OCI-LY7 (cell line): ENCODE measurements around the gene FFAR2. TPM values are rescaled to one million over a fixed set of nuclear protein-coding genes. Genes with fewer than 3 reads are reported as not detected.
A peak's percentile ranks its signal among the peaks of the same experiment; 100 is the strongest.

ENCODE experiments used
- BruUV-seq: library from RNA; stranded (reverse); fragments of 400-500 nt; replicated peaks from 2 replicates; lab custom pipeline; 2021; lab: Mats Ljungman, UMichigan
- CTCF ChIA-PET: fragments of 300-600 bp; sonication (Branson Sonifier 250); formaldehyde crosslinking; loops from one replicate; lab custom pipeline; 2022; ENCODE audit warnings: antibody characterized with exemption; ENCODE audit not compliant: unreplicated experiment; lab: Charles Lee
- POLR2A ChIA-PET: fragments of 300-600 bp; sonication (Branson Sonifier 250); formaldehyde crosslinking; loops from one replicate; lab custom pipeline; 2022; ENCODE audit warnings: antibody characterized with exemption; lab: Charles Lee
- DNase-seq: peaks from one replicate; pipeline ENCODE4 v3.0.0-alpha.2; 2015; ENCODE audit warnings: low spot score
- H2AFZ ChIP-seq: fragments of 200-600 bp; sonication (generic), shearing (Covaris generic); 2 replicates; pipeline ENCODE4 v1.6.1; 2014; ENCODE audit warnings: mild to moderate bottlenecking, antibody characterized with exemption, low read length, moderate library complexity
- H3K27ac ChIP-seq: fragments of 200-600 bp; sonication (generic); 2 replicates; pipeline ENCODE4 v1.5.1; 2014; ENCODE audit warnings: mixed run types, low read depth, mild to moderate bottlenecking, moderate library complexity, low read length, inconsistent platforms; ENCODE audit not compliant: poor library complexity, severe bottlenecking
- H3K36me3 ChIP-seq: fragments of 200-600 bp; sonication (generic); 2 replicates; pipeline ENCODE4 v1.6.1; 2014; ENCODE audit warnings: mild to moderate bottlenecking, antibody characterized with exemption, low read length, moderate library complexity, mixed read lengths; ENCODE audit not compliant: insufficient read depth
- H3K4me1 ChIP-seq: fragments of 200-600 bp; sonication (generic); 2 replicates; pipeline ENCODE4 v1.5.1; 2014; ENCODE audit warnings: mild to moderate bottlenecking, low read length; ENCODE audit not compliant: insufficient read depth, poor library complexity, severe bottlenecking
- H3K4me2 ChIP-seq: fragments of 200-600 bp; sonication (generic); 2 replicates; pipeline ENCODE4 v1.6.1; 2014; ENCODE audit warnings: mild to moderate bottlenecking, low read length
- H3K4me3 ChIP-seq: fragments of 200-600 bp; sonication (generic); 2 replicates; pipeline ENCODE4 v1.5.1; 2014; ENCODE audit warnings: mild to moderate bottlenecking, low read depth, low read length; ENCODE audit not compliant: poor library complexity, severe bottlenecking
- H3K79me2 ChIP-seq: fragments of 200-600 bp; sonication (generic); 2 replicates; pipeline ENCODE4 v1.6.1; 2016; ENCODE audit warnings: low read depth, mild to moderate bottlenecking, low read length, moderate library complexity, mixed read lengths; ENCODE audit not compliant: insufficient read depth
- H3K9me2 ChIP-seq: fragments of 200-600 bp; sonication (generic); 2 replicates; pipeline ENCODE4 v1.6.1; 2016; ENCODE audit warnings: mild to moderate bottlenecking, low read length, mixed read lengths; ENCODE audit not compliant: insufficient read depth
- H3K9me3 ChIP-seq: fragments of 200-600 bp; sonication (generic); 2 replicates; pipeline ENCODE4 v1.6.1; 2014; ENCODE audit warnings: mild to moderate bottlenecking, mixed run types, low read length, mixed read lengths
- H4K20me1 ChIP-seq: fragments of 200-600 bp; sonication (generic); 2 replicates; pipeline ENCODE4 v1.6.1; 2014; ENCODE audit warnings: mild to moderate bottlenecking, antibody characterized with exemption, low read length, moderate library complexity, mixed read lengths; ENCODE audit not compliant: insufficient read depth
- EZH2phosphoT487 ChIP-seq: fragments of 200-600 bp; sonication (generic); IDR thresholded peaks from 2 replicates; pipeline ENCODE4 v1.6.1; 2018; ENCODE audit warnings: low read depth, borderline replicate concordance, mild to moderate bottlenecking, mixed run types, antibody characterized with exemption, low read length, moderate library complexity, mixed read lengths
- intact Hi-C: fragments of 100-400 bp; cut with micrococcal nuclease; formaldehyde crosslinking; loops from one replicate; pipeline ENCODE4 v1.10.0; 2022; ENCODE audit not compliant: unreplicated experiment
- total RNA-seq, 2 experiments: library from RNA; depleted of rRNA in 1 of 2; stranded (reverse); fragments of >200 nt in 1 of 2; shearing (Covaris generic) in 1 of 2; gene quantifications; 2 replicates each; pipeline ENCODE4 v1.2.3, GENCODE V29; 2014 to 2022
- TF ChIP-seq, protein P1 (sequence below): fragments of 200-600 bp; sonication (generic); conservative IDR thresholded peaks from 2 replicates; pipeline ENCODE4 v1.5.1; 2014; ENCODE audit warnings: mild to moderate bottlenecking, antibody characterized with exemption, low read length, moderate library complexity, mixed read lengths

The FFAR2 gene
- total RNA-seq, 2 experiments from 2014 or later: not detected

DNA sequence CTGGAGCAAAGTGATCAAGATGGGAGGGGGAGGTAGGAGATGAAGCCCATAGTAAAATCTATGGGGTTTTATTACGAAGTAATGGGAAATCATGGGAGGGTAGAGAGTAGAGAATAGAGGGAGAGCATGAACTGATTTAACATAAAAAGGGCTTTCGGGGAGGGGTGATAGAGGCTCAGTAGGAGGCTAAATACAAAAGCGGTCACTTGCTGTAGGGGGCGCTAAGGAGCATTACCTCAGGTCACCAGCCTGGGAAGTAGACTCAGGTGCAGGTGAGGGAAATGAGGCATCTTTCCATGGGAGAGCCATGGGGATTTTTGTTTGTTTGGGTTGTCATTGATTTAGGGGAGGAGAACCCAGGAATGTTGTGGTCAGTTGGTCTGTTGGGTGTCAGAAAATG is 28.1 kb downstream of the FFAR2 start:
- Histone ChIP-seq H3K4me2 (no peak overlapping the region), H2AFZ (no peak overlapping the region), H3K4me1 (no peaks in the 10 kb centered on the region), H3K36me3 (no peaks in the 10 kb centered on the region), H3K4me3 (no peak overlapping the region), H3K27ac (no peak overlapping the region), H4K20me1 (no peaks in the 10 kb centered on the region), H3K9me3 (no peaks in the 10 kb centered on the region), H3K79me2 (no peaks in the 10 kb centered on the region), H3K9me2 (no peaks in the 10 kb centered on the region)
- ChIA-PET POLR2A (no interaction called here), CTCF (no interaction called here)
- BruUV-seq: no TSS peak
- intact Hi-C loops: no loop called here
- peak; percentile 30 for DNase-seq
- TF ChIP-seq, protein P1, sequence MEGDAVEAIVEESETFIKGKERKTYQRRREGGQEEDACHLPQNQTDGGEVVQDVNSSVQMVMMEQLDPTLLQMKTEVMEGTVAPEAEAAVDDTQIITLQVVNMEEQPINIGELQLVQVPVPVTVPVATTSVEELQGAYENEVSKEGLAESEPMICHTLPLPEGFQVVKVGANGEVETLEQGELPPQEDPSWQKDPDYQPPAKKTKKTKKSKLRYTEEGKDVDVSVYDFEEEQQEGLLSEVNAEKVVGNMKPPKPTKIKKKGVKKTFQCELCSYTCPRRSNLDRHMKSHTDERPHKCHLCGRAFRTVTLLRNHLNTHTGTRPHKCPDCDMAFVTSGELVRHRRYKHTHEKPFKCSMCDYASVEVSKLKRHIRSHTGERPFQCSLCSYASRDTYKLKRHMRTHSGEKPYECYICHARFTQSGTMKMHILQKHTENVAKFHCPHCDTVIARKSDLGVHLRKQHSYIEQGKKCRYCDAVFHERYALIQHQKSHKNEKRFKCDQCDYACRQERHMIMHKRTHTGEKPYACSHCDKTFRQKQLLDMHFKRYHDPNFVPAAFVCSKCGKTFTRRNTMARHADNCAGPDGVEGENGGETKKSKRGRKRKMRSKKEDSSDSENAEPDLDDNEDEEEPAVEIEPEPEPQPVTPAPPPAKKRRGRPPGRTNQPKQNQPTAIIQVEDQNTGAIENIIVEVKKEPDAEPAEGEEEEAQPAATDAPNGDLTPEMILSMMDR: peak; percentile 72
- TF ChIP-seq EZH2phosphoT487: no peak

DNA sequence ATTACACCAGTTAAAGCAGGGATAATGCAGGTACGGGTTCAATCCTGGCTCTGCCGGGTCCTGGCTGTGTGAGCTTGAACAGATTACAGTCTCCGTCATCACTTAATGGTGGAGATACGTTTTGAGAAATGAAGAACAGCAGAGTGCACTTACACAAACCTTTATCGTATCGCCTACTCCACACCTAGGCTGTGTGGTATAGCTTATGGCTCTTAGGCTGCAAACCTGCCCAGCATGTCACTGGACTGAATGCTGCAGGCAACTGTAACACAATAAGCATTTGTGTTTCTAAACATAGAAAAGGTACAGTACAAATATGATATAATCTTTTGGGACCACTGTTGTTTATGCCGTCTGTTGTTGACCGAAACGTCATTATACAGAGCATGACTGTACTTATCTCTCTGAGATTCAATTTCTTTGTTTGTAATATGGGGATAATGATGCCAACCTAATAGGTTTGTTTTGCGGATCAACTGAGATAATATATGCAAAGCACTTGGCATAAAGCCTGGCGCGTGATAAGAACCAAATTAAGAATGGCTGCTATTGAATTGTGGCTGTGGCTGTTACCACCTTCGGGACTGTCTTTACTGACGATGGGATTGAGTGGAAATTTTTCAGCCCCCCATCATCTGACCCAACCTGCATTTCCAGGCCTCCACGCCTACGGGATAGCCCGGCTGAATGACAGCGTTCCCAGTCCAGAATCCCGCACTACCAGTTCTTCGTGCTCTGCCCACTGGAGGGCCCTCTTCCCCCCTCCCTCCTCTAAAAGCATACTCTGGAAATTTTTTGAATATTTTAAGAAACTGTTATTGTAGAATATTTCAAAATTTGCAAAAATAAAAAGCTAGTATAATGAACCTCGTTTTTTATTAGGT is 31.0 kb downstream of the FFAR2 start:
- DNase-seq: no peak

More for the DNA sequence above, 31.0 kb downstream of the FFAR2 start:
- H3K9me2 ChIP-seq: no peaks in the 10 kb centered on the region
- TF ChIP-seq, protein P1: no peak
- TF ChIP-seq EZH2phosphoT487: no peak
- ChIA-PET POLR2A (no interaction called here), CTCF (no interaction called here)
- no peak overlapping the region for H3K4me3 ChIP-seq
- no peaks in the 10 kb centered on the region for H3K9me3 ChIP-seq
- H4K20me1 ChIP-seq: no peaks in the 10 kb centered on the region
- intact Hi-C loops: no loop called here
- H2AFZ ChIP-seq: no peak overlapping the region
- peaks cover under 1% of the 10 kb centered on the region for H3K4me1 ChIP-seq
- no peaks in the 10 kb centered on the region for H3K79me2 ChIP-seq
- no peaks in the 10 kb centered on the region for H3K36me3 ChIP-seq
- BruUV-seq: no TSS peak
- no peak overlapping the region for H3K4me2 ChIP-seq
- no peak overlapping the region for H3K27ac ChIP-seq
